ENCODE results near the gene STIM2.

- TF ChIP-seq REST (IDR thresholded peaks at IDR 0.05; ENCODE audit: low read depth) (no peak), YY1 (IDR thresholded peaks at IDR 0.05; ENCODE audit: low read depth) (no peak), EP300 (IDR thresholded peaks at IDR 0.05; ENCODE audit: borderline replicate concordance) (no peak), TCF12 (IDR thresholded peaks at IDR 0.05; ENCODE audit: low read depth) (no peak), MAX (IDR thresholded peaks at IDR 0.05) (no peak), TAF1 (IDR thresholded peaks at IDR 0.05; ENCODE audit: low read depth) (no peak), CREB1 (IDR thresholded peaks at IDR 0.05; ENCODE audit: low read depth) (no peak), NFIC (IDR thresholded peaks at IDR 0.05) (no peak), TEAD4 (IDR thresholded peaks at IDR 0.05) (no peak), USF1 (IDR thresholded peaks at IDR 0.05) (no peak), CEBPB (IDR thresholded peaks at IDR 0.05) (no peak), RAD21 (IDR thresholded peaks at IDR 0.05; ENCODE audit: low read depth) (no peak), EGR1 (IDR thresholded peaks at IDR 0.05) (no peak)
Measured at GRCh38 chr4:26860922-26861433, 337 bp downstream of the STIM2 start.
